Measurements from ENCODE around the gene RASSF5.

The RASSF5 gene

DNA sequence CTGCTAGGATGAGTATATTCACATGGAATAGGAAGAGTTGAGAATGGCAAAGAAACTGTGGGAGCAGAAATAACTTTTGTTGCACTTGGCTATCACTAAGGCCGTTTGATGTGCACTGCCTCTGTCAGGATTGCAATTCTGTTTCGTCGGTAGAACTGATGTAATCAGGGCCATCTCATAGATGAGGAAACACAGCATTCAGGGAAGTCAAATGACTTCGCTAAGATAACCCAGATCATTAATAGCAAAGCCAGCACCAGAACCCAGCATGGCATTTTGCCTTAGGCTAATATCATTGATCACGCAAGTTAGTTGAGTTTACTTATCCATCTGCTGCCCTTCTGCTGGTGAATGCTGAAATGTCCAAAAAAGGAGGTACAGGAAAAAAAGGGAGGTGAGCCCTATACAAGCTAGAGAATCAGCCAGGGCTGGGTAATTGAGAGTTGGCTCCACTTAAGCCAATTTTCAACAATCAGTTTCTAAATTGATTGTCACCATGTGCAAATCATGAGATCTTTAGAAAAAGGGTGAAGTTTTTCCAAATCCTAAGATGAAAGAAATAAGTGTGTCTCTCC is 7.6 kb downstream of the RASSF5 start:
- no peak for DNase-seq (ENCODE audit: low read depth, low spot score)

GRCh38 chr1:206516728-206516990 is 9.3 kb downstream of the RASSF5 start:
- DNase-seq (ENCODE audit: low read depth, low spot score): no peak

DNA sequence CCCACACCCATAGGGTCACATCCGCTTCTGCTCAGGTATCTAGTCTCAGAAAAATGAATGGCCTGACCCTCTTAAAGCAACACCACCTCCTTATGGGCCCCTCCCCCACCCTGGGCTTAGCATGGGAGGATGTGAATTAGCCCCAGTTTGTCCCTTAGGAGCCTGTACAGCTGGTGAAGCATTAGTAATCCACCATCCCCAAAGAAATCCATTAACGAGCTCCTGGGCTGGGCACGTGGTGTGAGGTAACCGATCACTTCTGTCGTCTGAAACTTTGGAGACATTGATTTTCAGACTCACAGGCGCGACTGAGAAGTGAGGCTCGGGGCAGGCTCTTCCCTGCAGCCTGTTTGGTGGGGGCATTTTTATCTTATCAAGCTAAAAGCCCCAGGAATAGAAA is 10.5 kb downstream of the RASSF5 start:
- DNase-seq (ENCODE audit: low read depth, low spot score): no peak

GRCh38 chr1:206518206-206518605 is 10.9 kb downstream of the RASSF5 start:
- DNase-seq (ENCODE audit: low read depth, low spot score): no peak

DNA sequence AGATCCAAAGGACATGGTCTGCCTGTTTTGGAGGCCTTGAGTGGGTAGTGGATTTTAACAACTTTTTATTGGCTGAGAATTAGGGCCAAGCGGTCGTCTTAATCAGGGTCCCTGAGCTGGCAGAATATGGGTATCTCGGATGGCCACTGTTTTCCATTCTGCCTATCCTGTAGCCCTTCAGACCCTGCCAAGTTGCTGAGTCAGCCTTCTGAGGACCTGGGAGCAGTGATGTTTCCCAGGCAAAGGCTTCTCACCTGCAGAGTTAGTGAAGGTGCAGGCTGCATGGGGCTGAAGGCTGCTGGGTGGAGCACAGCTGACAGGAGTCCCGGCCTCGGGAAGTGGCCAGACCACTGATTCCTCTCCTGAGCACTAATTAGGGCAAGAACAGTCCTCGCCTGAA is 11.4 kb downstream of the RASSF5 start:
- no peak for DNase-seq (ENCODE audit: low read depth, low spot score)

GRCh38 chr1:206521127-206521526 is 13.8 kb downstream of the RASSF5 start:
- DNase-seq (ENCODE audit: low read depth, low spot score): no peak

- DNase-seq (ENCODE audit: low read depth, low spot score): no peak
Observed at GRCh38 chr1:206521694-206522402, 14.5 kb downstream of the RASSF5 start.

DNA sequence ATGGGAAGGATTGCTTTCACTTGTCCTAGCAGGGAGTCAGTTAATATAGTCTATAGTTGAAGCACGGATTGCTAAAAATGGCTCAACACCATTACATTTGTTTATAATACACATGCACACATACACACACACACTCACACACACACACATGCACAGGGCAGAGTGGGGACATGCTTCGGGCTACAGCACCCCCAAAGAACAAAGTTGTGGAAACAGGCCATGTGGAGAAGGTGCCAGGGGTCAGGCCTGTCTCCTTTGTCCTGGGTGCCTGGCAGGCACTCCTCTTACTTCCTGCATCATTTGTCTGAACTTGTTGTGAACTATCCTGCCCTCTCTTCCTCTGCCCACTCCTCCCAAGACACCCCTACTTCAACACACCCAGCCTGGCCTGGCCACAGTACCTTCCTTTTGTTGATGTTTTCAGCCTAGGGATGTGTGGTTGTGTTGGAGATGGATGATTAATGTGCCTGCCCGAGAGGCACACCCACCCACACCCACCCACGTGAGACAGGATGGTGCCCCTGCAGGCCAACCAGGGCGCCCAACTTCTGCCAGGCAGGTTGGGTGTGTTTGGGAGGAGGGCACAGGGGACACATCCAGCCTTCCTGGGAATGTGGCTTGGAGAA is 17.5 kb downstream of the RASSF5 start:
- no peak for DNase-seq (ENCODE audit: low read depth, low spot score)

- no peak for DNase-seq (ENCODE audit: low read depth, low spot score)
Observed at GRCh38 chr1:206526064-206526911, 19.0 kb downstream of the RASSF5 start.

- no peak for DNase-seq (ENCODE audit: low read depth, low spot score)
Observed at GRCh38 chr1:206529425-206529824, 22.1 kb downstream of the RASSF5 start.

GRCh38 chr1:206532368-206532767 is 25.0 kb downstream of the RASSF5 start:
- DNase-seq (ENCODE audit: low read depth, low spot score): peak; percentile 78

GRCh38 chr1:206534552-206534951 is 27.2 kb downstream of the RASSF5 start:
- no peak for DNase-seq (ENCODE audit: low read depth, low spot score)

DNA sequence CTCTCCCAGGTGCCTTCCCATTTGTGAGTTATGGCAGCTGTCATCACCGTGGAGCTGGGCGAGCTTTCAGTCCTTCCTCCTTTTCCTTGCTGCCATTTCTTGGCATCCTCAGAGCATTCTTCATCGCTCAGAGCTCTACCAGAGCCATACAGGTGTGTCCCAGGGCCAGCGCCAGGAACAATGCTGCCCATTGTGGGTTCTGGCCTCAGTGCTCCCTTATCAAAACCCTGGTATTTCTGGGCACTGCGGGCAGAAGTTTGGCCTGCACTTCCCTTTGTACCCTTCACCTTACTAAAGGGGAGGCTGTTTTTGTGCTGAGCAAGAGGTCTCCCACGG is 28.5 kb downstream of the RASSF5 start:
- DNase-seq (ENCODE audit: low read depth, low spot score): no peak

DNA sequence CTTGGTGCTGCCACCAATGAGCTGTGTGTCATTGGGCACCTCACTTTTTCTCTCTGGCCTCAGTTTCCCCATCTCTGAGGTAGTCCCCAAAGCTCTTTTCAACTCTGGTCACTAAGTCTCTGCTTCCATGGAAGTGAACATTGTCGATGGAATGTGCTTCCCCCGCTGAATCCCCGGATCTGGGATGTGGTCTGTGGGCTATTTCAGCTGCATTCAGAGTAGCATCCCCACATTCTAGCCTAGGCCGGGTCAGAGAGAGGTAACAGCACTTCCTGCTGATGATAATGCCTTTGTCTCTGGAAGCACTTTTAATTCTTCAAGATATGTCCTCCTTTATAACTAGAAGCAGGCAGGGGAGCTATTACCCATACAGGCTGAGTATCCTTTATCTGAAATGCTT is 29.8 kb downstream of the RASSF5 start:
- no peak for DNase-seq (ENCODE audit: low read depth, low spot score)

DNA sequence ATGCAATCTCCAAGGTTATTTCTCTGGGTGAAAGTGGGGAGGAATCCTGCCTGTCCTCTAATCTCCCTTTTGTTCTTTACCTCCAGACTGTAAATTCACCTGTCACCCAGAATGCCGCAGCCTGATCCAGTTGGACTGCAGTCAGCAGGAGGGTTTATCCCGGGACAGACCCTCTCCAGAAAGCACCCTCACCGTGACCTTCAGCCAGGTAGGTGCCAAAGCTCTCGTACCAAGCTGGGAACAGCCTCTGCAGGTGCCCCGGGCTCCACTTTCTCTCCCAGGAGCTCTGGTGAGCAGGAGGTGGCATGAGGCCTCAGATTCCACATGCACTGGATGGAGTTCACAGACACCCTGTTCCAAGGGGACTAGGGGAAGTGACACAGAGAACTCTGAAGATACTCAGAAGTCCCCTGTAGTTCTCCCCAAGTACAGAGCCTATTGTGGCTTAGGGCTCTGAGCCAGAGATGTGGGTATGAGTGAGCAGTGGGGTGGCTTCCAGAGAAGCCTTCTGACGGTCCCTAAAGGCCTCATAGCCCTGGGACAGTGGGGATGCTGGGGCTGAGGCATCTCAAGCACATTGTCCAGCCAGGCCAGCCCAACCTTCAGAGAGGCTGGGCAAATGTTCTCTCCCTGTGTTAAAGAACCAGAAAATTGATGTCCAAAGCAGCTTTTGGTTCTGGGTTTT is 30.9 kb downstream of the RASSF5 start:
- no peak for DNase-seq (ENCODE audit: low read depth, low spot score)

DNA sequence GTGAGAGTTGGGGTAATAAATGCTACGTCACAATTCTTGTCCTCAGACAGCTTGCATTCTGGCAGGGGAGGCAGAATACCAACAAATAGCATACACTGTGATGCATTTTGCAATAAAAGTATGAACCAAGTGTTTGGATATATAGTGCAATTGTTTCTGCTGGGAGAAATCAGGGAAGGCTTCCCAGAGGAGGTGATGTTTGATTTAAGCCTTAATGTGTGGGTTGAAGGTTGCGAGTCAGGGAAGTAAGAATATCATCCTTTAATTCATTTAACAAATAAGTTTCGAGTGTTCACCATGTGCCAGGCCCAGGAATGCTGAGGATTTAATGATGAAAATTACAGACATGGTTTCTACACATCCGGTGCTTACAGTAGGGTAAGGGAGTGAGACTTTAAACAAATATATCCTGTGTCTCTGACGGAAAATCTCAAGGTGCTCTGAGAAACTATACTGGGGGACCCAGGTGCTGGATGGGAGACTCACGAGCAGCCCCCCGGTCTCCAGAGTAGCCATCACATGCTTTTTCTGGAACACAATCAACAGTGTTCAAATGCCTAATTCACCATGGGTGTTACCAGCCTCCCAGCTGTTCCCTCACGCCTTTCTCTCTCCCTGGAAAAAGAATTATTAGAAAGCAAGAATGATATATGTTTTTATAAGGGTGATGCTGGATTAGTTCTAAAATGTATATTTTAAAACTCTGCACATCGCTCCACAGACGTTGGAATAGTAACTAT is 31.7 kb downstream of the RASSF5 start:
- no peak for DNase-seq (ENCODE audit: low read depth, low spot score)

DNA sequence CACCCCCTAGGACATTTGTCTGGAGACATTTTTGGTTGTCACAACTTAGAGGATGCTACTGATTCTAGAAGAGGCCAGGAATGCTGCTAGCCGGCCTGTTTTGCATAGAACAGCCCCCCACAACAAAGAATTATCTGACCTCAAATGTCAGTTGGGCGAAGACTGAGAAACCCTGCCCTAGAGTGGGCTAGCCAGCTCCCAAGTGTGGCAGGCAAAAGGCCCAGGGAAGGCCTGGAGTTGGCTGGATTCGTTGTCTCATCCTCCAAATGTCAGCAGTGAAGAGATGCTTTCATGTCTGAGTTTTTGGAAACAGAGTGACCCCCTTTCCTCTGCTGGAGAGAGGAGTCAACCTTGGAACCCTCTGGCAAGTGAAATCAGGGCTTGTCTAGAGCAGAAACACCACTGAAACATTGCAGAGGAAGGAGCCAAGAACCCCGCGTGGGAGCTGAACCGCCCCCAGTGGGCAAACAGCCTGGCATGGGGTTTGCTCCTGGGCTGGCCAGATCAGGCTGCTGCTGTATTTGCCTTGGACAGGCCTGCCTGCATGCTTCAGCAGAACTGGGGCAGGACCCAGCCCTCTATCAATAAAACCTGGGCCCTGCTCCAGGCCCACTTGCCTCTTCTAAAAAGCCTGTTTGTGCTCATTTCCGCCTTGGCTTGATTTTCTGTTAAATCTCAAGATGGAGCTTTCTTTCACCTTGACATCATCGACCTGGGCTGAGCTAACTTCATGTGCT is 32.9 kb downstream of the RASSF5 start:
- DNase-seq (ENCODE audit: low read depth, low spot score): no peak

DNA sequence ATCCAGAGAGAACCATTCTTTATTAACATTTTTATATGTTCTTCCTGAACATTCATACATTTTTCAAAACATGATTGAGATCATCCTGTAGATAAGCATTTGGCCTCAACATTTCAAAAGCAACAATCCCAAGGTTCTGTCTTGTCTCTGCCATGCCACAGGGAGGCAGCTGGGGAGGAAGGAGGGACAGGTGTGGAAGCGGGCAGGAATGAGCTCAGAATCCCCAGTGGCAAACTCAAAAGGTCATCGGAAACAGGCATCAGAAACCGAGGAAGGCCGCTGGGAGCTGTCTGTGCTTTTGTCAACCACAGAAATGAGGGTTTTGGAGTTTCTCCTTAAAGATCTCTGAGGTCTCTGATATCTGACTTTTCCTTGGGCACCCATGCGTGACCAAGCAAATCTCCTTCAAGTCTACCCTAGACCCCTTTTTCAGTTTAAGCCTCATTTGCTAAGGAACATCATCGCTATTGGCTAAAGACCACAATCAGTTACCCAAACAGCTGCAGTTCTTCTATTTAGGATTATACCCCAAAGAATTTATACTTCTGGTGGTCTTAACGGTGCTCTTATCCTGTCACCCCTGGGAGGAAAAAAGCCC is 34.0 kb downstream of the RASSF5 start:
- DNase-seq (ENCODE audit: low read depth, low spot score): no peak

DNA sequence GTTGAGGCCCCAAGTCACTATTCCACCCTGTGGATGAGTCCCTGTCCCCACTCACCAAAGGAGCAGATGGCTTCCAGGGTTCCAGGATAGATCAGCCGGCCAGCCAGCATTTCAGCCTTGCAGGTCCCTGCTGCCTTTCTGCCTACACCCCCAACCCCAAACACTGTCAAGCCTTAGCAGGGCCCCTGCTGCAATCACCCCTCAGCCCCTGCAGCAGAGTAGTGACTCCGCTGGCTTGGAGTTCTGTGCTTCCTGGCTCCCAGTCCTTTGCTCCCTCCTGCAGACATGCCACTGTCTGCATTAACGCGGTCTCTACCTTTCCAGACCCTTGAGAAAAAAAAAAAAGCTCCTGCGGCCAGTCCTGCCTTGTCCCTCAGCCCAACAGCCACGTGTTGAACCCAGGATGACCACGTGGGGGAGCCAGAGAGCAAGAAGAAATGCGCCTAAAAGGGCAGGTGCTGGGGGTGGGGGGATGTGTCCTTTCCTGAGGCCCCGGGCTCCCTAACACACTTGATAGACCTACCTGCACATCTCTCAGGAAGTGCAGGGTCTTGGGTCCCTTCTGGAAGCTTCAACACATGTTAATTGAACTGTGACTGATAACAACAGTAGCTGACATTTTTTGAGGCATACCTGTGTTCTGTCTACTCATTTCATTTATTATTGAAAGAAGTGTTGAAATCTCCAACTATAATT is 37.4 kb downstream of the RASSF5 start:
- DNase-seq (ENCODE audit: low read depth, low spot score): peak; percentile 94

DNA sequence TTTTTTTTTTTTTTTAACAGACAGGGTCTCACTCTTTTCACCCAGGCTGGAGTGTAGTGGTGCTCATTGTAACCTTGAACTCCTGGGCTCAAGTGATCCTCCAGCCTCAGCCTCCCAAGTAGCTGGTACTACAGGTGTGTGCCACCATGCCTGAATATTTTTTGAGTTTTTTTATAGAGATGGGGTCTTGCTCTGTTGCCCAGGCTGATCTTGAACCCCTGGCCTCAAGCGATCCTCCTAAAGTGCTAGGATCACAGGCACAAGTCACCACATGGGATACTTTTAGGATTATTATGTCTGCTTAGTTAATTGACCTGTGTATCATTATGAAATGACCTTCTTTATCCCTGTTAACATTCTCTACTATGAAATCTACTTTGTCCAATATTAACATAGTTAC is 38.0 kb downstream of the RASSF5 start:
- DNase-seq (ENCODE audit: low read depth, low spot score): no peak
